22Rv1 (cell line): Measurements from ENCODE around the gene ST3GAL5.

ENCODE experiments used
- ZFX ChIP-seq: fragments of 450-650 bp; IDR thresholded peaks from 2 replicates; pipeline ENCODE4 v1.6.1; 2017; ENCODE audit warnings: antibody characterized with exemption, borderline replicate concordance
- TF ChIP-seq, protein P1 (sequence below): fragments of 450-650 bp; IDR thresholded peaks from 2 replicates; pipeline ENCODE4 v1.5.1; 2017; ENCODE audit warnings: mild to moderate bottlenecking

DNA sequence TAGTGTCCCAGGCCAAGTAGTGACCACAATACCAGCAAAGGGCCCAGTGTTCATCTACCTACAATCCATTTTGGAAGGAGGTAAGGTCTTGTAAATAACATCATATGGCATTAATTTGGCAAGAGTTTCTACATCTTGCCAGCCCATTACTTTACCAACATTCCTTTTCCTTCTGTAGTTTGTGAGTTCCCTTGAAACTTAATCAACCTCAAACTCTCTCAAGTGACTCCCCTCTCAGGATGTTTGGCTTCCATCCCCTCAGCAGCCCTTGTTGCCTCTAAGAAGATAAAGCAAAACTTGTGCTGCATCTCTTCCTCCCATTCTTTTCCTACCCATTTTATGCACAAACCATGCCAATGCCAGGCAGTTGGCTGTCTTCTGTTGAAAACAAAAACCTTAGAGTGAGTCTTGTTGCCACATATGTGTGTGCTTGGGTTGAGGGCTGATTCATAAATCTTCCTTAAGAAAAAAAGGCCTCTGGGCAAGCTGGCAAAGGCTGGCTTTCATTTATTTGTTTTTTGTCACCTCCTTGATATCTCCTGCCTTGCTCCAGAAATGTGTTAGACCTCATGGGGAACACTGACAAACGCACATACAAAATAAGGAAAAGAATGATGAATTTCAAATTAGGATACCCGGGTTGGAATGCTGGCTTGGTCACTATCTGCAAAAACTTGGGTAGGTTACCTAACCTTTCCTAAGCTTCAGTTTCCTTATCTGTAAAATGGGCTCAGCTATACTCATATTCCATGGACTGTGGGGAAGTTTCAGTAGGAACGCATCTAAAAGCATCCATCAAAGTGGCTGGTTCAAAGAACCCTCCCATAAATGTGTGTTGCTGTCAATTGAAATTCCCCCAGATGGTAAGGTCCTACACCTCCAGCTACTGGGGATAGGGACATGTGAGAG is 29.4 kb upstream of the ST3GAL5 start:
- TF ChIP-seq, protein P1, sequence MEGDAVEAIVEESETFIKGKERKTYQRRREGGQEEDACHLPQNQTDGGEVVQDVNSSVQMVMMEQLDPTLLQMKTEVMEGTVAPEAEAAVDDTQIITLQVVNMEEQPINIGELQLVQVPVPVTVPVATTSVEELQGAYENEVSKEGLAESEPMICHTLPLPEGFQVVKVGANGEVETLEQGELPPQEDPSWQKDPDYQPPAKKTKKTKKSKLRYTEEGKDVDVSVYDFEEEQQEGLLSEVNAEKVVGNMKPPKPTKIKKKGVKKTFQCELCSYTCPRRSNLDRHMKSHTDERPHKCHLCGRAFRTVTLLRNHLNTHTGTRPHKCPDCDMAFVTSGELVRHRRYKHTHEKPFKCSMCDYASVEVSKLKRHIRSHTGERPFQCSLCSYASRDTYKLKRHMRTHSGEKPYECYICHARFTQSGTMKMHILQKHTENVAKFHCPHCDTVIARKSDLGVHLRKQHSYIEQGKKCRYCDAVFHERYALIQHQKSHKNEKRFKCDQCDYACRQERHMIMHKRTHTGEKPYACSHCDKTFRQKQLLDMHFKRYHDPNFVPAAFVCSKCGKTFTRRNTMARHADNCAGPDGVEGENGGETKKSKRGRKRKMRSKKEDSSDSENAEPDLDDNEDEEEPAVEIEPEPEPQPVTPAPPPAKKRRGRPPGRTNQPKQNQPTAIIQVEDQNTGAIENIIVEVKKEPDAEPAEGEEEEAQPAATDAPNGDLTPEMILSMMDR: no peak
- TF ChIP-seq ZFX: no peak
